DOHH2 (cell line): ENCODE measurements around the gene TEX29.

Experiments
- H3F3A ChIP-seq: fragments of 200-600 bp; sonication (generic), shearing (Covaris generic); 2 replicates; pipeline ENCODE4 v1.6.0; 2016; ENCODE audit warnings: antibody characterized with exemption, mild to moderate bottlenecking; ENCODE audit not compliant: control insufficient read depth, insufficient read depth
- H3K27ac ChIP-seq: fragments of 200-600 bp; sonication (generic); 2 replicates; pipeline ENCODE4 v1.5.1; 2014; ENCODE audit warnings: low read depth, mild to moderate bottlenecking, low read length, moderate library complexity
- H3K27me3 ChIP-seq: fragments of 200-600 bp; sonication (generic); 2 replicates; pipeline ENCODE4 v1.6.1; 2014; ENCODE audit warnings: mild to moderate bottlenecking, low read length, mixed read lengths; ENCODE audit not compliant: control insufficient read depth
- H3K36me3 ChIP-seq: fragments of 200-600 bp; sonication (generic); 2 replicates; pipeline ENCODE4 v1.6.1; 2014; ENCODE audit warnings: mild to moderate bottlenecking, low read length, moderate library complexity, mixed read lengths; ENCODE audit not compliant: control insufficient read depth
- H3K4me1 ChIP-seq: fragments of 200-600 bp; sonication (generic); 2 replicates; pipeline ENCODE4 v1.6.1; 2014; ENCODE audit warnings: mild to moderate bottlenecking, low read length, mixed read lengths; ENCODE audit not compliant: control insufficient read depth
- H3K4me2 ChIP-seq: fragments of 200-600 bp; sonication (generic); 2 replicates; pipeline ENCODE4 v1.6.0; 2014; ENCODE audit warnings: mild to moderate bottlenecking, low read length, moderate library complexity
- H3K4me3 ChIP-seq: fragments of 200-600 bp; sonication (generic); 2 replicates; pipeline ENCODE4 v1.5.1; 2014; ENCODE audit warnings: mild to moderate bottlenecking, low read length, mixed read lengths
- H3K79me2 ChIP-seq: fragments of 200-600 bp; sonication (generic); 2 replicates; pipeline ENCODE4 v1.6.1; 2014; ENCODE audit warnings: mild to moderate bottlenecking, low read length, mixed read lengths; ENCODE audit not compliant: control insufficient read depth
- H3K9me2 ChIP-seq: fragments of 200-600 bp; sonication (generic); replicated peaks from 2 replicates; pipeline ENCODE4 v1.6.1; 2014; ENCODE audit warnings: mild to moderate bottlenecking, low read length, mixed read lengths; ENCODE audit not compliant: control insufficient read depth
- H3K9me3 ChIP-seq: fragments of 200-600 bp; sonication (generic); 2 replicates; pipeline ENCODE4 v1.6.1; 2014; ENCODE audit warnings: antibody characterized with exemption, low read length, mixed read lengths; ENCODE audit not compliant: control insufficient read depth, insufficient read depth
- H4K20me1 ChIP-seq: fragments of 200-600 bp; sonication (generic); 2 replicates; pipeline ENCODE4 v1.6.0; 2014; ENCODE audit warnings: low read depth, mild to moderate bottlenecking, antibody characterized with exemption, low read length, moderate library complexity; ENCODE audit not compliant: control insufficient read depth, insufficient read depth
- EZH2phosphoT487 ChIP-seq: fragments of 200-600 bp; sonication (generic); IDR thresholded peaks from 2 replicates; pipeline ENCODE4 v1.6.1; 2017; ENCODE audit warnings: borderline replicate concordance, mild to moderate bottlenecking, antibody characterized with exemption, low read length, moderate library complexity, mixed read lengths
- TF ChIP-seq, protein P1 (sequence below): fragments of 200-600 bp; sonication (generic); IDR thresholded peaks from one replicate; pipeline ENCODE4 v1.5.1; 2014; ENCODE audit warnings: antibody characterized with exemption, mild to moderate bottlenecking, low read depth, low read length; ENCODE audit not compliant: poor library complexity, severe bottlenecking

TEX29 gene

DNA sequence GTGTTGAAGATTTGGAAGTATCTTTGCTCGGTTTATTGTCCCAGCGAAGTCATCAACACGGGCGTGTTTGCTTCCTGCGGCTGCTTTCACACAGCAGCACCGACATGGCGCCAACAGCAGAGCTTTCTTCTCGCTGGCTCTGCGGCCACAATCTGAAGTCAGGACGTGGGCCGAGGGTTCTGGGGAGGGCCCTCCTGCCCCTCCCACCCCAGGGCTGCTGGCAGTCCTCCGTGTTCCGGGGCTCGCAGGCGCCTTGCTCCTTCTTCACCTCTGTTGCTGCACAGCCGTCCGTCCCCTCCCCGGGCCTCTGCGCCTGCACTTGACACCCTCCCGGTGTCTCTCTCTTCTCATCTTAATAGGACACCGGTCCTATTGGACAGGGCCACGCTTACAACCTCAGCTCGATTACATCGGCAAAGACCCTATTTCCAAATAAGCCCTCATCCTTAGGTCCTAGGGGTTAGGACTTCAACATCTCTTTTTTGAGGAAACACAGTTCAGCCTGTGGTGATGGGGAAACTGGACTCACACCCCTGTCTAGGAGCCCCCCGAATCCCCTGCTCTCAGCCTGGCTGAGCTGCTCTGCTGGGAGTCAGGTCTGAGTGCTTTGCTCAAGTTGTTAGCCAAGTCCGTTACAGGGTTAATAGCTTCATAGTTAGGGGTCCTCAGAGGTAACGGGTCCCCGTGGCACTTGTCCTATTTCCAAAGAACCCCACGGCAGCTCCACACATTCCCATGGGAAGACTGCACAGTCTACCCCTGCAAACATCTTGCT, 2.7 kb upstream of the TEX29 start:
- TF ChIP-seq, protein P1, sequence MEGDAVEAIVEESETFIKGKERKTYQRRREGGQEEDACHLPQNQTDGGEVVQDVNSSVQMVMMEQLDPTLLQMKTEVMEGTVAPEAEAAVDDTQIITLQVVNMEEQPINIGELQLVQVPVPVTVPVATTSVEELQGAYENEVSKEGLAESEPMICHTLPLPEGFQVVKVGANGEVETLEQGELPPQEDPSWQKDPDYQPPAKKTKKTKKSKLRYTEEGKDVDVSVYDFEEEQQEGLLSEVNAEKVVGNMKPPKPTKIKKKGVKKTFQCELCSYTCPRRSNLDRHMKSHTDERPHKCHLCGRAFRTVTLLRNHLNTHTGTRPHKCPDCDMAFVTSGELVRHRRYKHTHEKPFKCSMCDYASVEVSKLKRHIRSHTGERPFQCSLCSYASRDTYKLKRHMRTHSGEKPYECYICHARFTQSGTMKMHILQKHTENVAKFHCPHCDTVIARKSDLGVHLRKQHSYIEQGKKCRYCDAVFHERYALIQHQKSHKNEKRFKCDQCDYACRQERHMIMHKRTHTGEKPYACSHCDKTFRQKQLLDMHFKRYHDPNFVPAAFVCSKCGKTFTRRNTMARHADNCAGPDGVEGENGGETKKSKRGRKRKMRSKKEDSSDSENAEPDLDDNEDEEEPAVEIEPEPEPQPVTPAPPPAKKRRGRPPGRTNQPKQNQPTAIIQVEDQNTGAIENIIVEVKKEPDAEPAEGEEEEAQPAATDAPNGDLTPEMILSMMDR = no peak
- no peak for TF ChIP-seq EZH2phosphoT487
- no peaks in the 10 kb centered on the region for H3K36me3 ChIP-seq
- no peaks in the 10 kb centered on the region for H4K20me1 ChIP-seq
- no peaks in the 10 kb centered on the region for H3K79me2 ChIP-seq
- no peaks in the 10 kb centered on the region for H3K9me2 ChIP-seq
- no peak overlapping the region for H3K4me3 ChIP-seq
- H3F3A ChIP-seq = no peaks in the 10 kb centered on the region
- H3K4me2 ChIP-seq = no peak overlapping the region
- H3K27ac ChIP-seq = no peak overlapping the region
- no peaks in the 10 kb centered on the region for H3K9me3 ChIP-seq
- no peaks in the 10 kb centered on the region for H3K4me1 ChIP-seq
- H3K27me3 ChIP-seq = no peaks in the 10 kb centered on the region

DNA sequence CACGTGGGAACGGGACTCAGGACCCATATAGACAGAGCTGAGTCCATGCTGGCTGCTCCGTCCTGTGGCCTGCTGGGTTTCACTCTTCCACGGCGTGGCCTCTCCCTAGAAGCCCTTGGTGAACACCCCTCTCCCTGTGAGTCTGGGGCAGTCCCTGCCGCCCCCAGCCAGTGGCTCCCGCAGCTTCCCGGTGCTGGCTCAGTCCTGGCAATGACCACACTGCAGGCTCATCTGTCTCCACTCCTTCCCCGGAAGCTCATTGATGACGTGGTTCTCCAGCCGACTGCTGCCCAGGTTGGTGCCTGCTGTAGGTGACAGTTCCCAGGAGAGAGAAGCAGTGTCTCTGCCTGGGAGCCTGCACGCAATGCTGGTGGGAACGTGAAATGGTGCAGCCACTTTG, 2.1 kb upstream of the TEX29 start:
- H3K27me3 ChIP-seq = no peaks in the 10 kb centered on the region
- no peaks in the 10 kb centered on the region for H3K9me3 ChIP-seq
- H3K79me2 ChIP-seq = no peaks in the 10 kb centered on the region
- no peak overlapping the region for H3K27ac ChIP-seq
- H3K4me3 ChIP-seq = no peak overlapping the region
- H3F3A ChIP-seq = no peaks in the 10 kb centered on the region
- no peaks in the 10 kb centered on the region for H3K36me3 ChIP-seq
- no peak overlapping the region for H3K4me2 ChIP-seq
- H3K4me1 ChIP-seq = no peaks in the 10 kb centered on the region
- TF ChIP-seq, protein P1 = no peak
- no peak for TF ChIP-seq EZH2phosphoT487
- no peaks in the 10 kb centered on the region for H4K20me1 ChIP-seq
- no peaks in the 10 kb centered on the region for H3K9me2 ChIP-seq

DNA sequence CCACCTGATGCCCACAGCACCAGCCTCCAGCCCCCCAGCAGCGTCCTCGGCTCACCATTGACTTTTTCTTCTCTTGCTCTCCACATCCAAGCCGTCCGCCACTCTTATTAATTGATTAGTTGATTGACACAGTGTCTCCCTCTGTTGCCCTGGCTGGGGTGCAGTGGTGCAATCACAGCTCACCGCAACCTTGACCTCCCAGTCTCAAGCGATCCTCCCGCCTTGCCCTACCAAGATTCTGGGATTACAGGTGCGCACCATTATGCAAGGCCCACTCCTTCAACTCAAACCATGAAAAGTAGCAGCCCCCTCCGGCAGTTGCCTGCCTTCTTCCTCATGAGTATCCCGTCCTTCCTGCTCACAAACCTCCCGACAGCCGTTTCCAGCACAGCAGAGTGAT, 921 bp upstream of the TEX29 start:
- Histone ChIP-seq H3K4me2 (no peak overlapping the region), H3K4me1 (no peaks in the 10 kb centered on the region), H3K9me2 (no peaks in the 10 kb centered on the region), H3K36me3 (no peaks in the 10 kb centered on the region), H3K27me3 (no peaks in the 10 kb centered on the region), H3F3A (no peaks in the 10 kb centered on the region), H3K27ac (no peak overlapping the region), H3K79me2 (no peaks in the 10 kb centered on the region), H4K20me1 (no peaks in the 10 kb centered on the region), H3K4me3 (no peak overlapping the region), H3K9me3 (no peaks in the 10 kb centered on the region)
- TF ChIP-seq EZH2phosphoT487 = no peak
- TF ChIP-seq, protein P1 = no peak
